ENCODE results near the gene ZNF492. TPM values are rescaled to one million over a fixed set of nuclear protein-coding genes. Genes with fewer than 3 reads are reported as not detected.
"Not testable (repeated sequence)": the region's sequence is repeated elsewhere in the genome, so short reads cannot be mapped to it uniquely, and the experiment has no call there.

ZNF492 gene
- total RNA-seq, 2 experiments from 2014 or later = 2.1 to 2.2 TPM

DNA sequence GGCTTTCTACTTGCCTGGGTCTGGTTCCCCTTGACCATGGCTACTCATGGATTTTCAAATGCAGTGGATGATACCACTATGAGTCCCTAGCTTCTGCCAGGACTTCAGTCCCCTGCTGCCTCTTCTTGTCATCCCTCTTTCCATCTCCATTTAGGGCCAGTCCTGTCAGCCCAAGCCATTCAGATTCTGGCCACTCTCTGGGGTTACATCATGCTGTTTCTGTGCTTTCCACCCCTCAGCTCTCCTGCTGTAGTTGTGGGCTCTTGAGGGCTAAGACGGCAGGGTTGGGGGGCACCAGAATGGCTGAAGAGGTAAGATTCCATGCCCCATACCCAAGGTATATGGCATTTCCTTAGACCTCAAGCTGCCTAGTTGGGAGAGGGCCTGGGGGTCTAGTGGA, 13.2 kb upstream of the ZNF492 start:
- Mint-ChIP-seq H3K4me3 (no peak overlapping the region), H3K4me1 (ENCODE audit: low read depth) (no peaks in the 10 kb centered on the region), H3K36me3 (ENCODE audit: low read depth) (no peaks in the 10 kb centered on the region), H3K9me3 (ENCODE audit: insufficient read depth) (peaks cover 13% of the 10 kb centered on the region), H3K27me3 (ENCODE audit: low read depth) (no peaks in the 10 kb centered on the region), H3K27ac (no peak overlapping the region)
- ChIA-PET POLR2A (no interaction called here), CTCF (no interaction called here)
- ATAC-seq = no peak
- DNase-seq = no peak

DNA sequence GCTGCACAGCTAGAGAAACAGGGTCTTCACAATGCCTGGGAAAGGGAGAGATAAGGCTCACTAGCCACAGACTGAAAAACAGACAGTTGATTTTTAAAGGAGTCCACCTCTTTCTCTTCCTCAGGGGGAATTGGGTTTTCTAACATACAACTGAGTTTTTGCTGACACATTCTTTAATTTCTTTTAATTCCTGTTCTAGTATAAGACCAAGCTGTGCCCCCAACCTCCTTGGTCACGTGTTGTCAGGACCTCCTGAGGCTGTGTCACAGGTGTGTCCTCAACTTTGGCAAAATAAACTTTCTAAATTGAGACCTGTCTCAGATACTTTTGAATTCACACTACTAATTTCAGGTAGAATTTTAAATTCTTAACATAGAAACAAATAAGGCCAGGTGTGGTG, 12.1 kb upstream of the ZNF492 start:
- CTCF ChIA-PET = no interaction called here
- no peak for ATAC-seq

DNA sequence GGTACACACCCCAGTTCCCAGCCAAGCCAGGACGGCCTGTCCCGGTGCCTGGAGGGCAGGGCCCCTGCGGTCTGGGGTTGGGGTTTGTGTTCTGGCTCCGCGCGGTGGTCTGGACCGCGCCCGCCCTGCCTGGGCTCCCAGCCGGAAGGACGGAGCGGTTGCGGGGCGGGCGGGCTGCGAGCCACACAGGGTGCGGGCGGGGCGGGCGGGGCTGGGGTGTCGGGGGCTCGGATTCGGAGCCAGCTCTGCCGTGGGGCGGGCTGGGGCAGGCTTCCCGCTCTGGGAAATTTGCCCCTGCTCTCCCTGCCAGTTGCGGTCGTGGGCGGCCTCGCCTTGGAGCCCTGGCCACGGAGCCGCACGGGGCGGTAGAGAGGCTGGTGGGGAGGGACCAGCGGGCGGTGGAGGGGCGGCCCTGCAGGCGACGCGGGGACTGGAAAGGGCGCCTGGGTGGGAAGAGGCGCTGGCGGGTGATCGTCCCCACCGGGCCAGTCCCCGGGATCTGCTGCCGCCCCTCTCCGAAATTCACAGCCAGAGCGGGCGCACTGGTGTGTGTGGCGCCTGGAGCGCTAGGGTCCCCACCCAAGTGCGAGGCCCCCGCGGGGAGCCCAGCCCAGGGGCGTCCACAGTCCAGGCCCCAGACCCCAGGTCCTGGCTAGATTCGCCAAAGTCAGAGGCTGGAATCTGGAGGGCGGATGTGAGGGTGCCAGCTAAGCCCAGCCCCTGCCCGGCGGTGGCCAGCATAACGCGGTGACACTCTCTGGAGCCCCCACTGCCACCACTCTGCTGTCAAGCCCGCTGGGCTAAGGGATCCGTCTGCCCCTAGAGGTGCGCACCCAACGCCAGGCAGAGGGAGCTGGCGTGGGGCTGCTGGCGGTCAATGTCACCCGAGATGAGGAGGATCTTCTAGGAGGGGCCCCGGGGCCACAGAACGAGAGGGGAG, 11.0 kb upstream of the ZNF492 start:
- POLR2A ChIA-PET = no interaction called here
- no peak for DNase-seq
- H3K27me3 Mint-ChIP-seq (ENCODE audit: low read depth) = no peaks in the 10 kb centered on the region
- ATAC-seq = no peak
- CTCF ChIA-PET = no interaction called here
- no peak overlapping the region for H3K4me3 Mint-ChIP-seq
- H3K36me3 Mint-ChIP-seq (ENCODE audit: low read depth) = no peaks in the 10 kb centered on the region
- no peak overlapping the region for H3K27ac Mint-ChIP-seq
- no peaks in the 10 kb centered on the region for H3K4me1 Mint-ChIP-seq (ENCODE audit: low read depth)
- peaks cover 14% of the 10 kb centered on the region for H3K9me3 Mint-ChIP-seq (ENCODE audit: insufficient read depth)

More for the DNA sequence above, 12.1 kb upstream of the ZNF492 start:
- POLR2A ChIA-PET = no interaction called here
- Mint-ChIP-seq H3K36me3 (ENCODE audit: low read depth) (no peaks in the 10 kb centered on the region), H3K27me3 (ENCODE audit: low read depth) (no peaks in the 10 kb centered on the region), H3K27ac (no peak overlapping the region), H3K4me3 (no peak overlapping the region), H3K4me1 (ENCODE audit: low read depth) (no peaks in the 10 kb centered on the region), H3K9me3 (ENCODE audit: insufficient read depth) (peaks cover 11% of the 10 kb centered on the region)
- DNase-seq = no peak

DNA sequence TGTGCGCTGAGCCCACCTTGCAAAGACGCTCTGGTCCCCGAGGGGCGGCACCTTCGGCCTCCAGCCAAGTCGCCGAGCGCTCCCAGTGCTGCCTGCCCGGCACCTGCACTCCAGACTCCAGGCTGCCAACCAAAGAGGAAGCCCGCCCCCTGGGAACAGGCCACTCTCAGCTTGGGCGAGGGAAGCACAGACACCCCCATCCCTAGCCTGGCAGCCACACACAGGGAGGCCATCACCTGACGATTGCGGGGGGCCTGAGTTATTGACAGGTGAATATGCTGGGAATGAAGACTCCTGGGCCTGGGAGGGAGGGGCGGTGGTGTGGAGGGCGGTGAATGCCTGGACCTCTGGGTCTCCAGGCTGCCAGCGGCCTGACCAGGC, 10.3 kb upstream of the ZNF492 start:
- Mint-ChIP-seq H3K27ac (no peak overlapping the region), H3K27me3 (ENCODE audit: low read depth) (no peaks in the 10 kb centered on the region), H3K9me3 (ENCODE audit: insufficient read depth) (peaks cover 14% of the 10 kb centered on the region), H3K36me3 (ENCODE audit: low read depth) (no peaks in the 10 kb centered on the region), H3K4me1 (ENCODE audit: low read depth) (no peaks in the 10 kb centered on the region), H3K4me3 (no peak overlapping the region)
- no peak for DNase-seq
- POLR2A ChIA-PET = no interaction called here
- ATAC-seq = no peak
- CTCF ChIA-PET = no interaction called here

DNA sequence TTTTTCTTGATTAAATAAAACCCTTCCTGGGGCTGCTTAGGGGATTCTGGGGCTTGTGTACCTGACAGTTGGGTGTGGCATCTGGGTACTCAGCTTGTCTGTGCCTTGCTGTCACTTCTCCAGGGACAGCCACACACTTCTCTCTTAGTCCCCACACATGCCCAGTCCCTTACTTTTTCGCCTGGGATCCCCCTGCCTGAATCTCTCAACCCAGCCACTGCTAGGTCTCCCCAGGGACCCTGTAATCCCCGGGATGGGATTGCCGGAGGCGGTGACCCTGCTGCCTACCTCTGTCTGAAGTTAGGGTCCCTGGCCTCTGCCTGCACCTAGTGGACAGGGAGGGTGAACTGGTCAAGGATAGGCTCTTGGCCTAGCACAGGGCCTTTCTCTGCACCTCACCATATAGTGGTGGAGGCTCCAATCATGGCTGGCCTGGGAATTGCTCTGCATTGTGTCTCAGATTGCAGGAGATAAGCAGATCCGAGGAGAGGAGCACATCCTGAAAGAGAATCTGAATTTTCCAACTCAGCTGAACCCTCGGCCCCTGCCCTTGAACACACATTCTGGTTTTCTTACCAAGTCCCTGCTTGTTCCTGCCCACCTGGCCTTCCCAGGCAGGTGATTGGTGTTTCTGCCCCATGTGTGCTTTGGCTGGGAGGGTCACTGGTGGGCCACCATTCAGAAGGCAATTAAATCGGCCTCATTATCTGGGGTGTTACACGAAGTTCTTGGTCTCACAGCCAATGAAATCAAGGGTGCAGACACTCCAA, 8.7 kb upstream of the ZNF492 start:
- Mint-ChIP-seq H3K4me3 (no peak overlapping the region), H3K27ac (no peak overlapping the region), H3K9me3 (ENCODE audit: insufficient read depth) (peaks cover 9% of the 10 kb centered on the region), H3K27me3 (ENCODE audit: low read depth) (no peaks in the 10 kb centered on the region), H3K36me3 (ENCODE audit: low read depth) (no peaks in the 10 kb centered on the region), H3K4me1 (ENCODE audit: low read depth) (no peaks in the 10 kb centered on the region)
- ATAC-seq (no peak), DNase-seq (no peak)
- ChIA-PET POLR2A (no interaction called here), CTCF (no interaction called here)

DNA sequence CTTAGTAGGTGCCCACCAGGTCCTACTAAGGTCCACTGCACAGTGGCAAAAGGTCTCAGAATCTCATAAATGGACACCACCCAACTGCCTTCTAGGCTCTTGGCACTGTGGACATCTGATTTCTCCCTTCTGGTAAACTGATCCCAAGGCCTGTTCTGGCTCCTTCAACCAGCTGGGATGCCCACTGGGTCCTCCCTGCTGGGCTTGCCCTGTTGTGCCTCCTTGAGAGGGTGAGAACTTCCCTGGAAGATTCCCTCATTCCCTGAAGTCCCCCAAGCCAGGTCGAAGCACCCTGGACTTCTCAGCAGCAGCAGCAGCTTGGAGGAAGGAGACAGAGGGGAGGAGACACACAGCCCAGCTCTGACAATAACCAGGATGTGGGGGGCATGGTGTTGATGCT, 6.6 kb upstream of the ZNF492 start:
- Mint-ChIP-seq H3K4me1 (ENCODE audit: low read depth) (no peaks in the 10 kb centered on the region), H3K27ac (no peak overlapping the region), H3K27me3 (ENCODE audit: low read depth) (no peaks in the 10 kb centered on the region), H3K9me3 (ENCODE audit: insufficient read depth) (peaks cover 4% of the 10 kb centered on the region), H3K36me3 (ENCODE audit: low read depth) (no peaks in the 10 kb centered on the region), H3K4me3 (no peak overlapping the region)
- POLR2A ChIA-PET = no interaction called here
- CTCF ChIA-PET = no interaction called here
- ATAC-seq (no peak), DNase-seq (no peak)

DNA sequence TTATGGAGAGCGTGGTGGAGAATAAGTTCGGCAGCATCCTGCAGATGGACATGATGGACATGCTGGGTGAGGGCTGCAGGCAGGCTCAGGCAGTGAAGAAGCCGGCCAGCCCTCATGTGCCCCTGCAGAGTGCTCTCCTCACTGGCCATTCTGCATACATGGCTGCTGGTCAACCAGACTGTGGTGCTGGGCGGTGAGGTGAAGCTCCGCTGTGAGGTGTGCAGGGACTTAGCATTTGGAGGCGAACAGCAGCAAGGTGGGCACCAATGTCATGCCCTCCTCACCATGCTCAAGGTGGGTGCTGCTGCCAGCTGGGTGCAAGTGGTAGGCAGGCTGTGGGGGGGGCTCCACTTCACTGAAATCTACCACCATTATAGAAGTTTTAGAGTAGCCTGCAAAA, 5.7 kb upstream of the ZNF492 start:
- H3K27ac Mint-ChIP-seq = no peak overlapping the region
- no peaks in the 10 kb centered on the region for H3K4me1 Mint-ChIP-seq (ENCODE audit: low read depth)
- peaks cover 4% of the 10 kb centered on the region for H3K9me3 Mint-ChIP-seq (ENCODE audit: insufficient read depth)
- ChIA-PET CTCF (no interaction called here), POLR2A (no interaction called here)
- H3K27me3 Mint-ChIP-seq (ENCODE audit: low read depth) = no peaks in the 10 kb centered on the region
- no peak for DNase-seq
- H3K4me3 Mint-ChIP-seq = no peak overlapping the region
- H3K36me3 Mint-ChIP-seq (ENCODE audit: low read depth) = peaks cover under 1% of the 10 kb centered on the region
- ATAC-seq = no peak

DNA sequence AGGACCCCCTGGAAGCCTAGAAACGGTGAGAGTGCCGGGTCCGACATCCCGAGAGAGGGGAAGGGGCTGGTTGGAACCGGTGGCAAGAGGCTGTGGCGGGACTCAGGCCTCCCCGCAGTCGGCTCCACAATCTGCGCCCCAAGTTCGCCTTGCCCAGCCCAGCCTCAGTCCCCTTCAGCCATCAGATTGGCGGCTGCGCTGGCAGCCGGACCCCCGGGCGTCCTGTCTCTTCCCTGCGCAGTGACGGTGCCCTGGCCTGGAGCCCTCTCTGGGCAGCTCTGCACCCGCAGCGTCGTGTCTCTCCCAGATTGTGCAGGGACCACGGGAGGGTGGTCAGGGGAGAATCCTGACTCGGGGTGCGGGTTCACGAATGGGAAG, 315 bp downstream of the ZNF492 start:
- Mint-ChIP-seq H3K36me3 (ENCODE audit: low read depth) (peaks cover 15% of the 10 kb centered on the region), H3K4me3 (peak overlapping the region; percentile 90), H3K27me3 (ENCODE audit: low read depth) (no peaks in the 10 kb centered on the region), H3K4me1 (ENCODE audit: low read depth) (peaks cover 5% of the 10 kb centered on the region), H3K27ac (peak overlapping the region; percentile 91), H3K9me3 (ENCODE audit: insufficient read depth) (peaks cover 3% of the 10 kb centered on the region)
- no peak for DNase-seq
- CTCF ChIA-PET = no interaction called here
- ATAC-seq = peak; percentile 45
- POLR2A ChIA-PET = no interaction called here

DNA sequence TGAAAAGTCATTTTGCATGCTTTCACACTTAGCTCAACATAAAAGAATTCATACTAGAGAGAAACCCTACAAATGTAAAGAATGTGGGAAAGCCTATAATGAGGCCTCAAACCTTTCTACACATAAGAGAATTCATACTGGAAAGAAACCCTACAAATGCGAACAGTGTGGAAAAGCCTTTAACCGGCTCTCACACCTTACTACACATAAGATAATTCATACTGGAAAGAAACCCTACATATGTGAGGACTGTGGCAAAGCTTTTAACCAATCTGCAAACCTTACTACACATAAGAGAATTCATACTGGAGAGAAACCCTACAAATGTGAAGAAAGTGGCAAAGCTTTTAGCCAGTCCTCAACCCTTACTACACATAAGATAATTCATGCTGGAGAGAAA, 51.4 kb downstream of the ZNF492 start:
- POLR2A ChIA-PET, CTCF ChIA-PET: not testable (repeated sequence)
- H3K9me3 Mint-ChIP-seq (ENCODE audit: insufficient read depth) = peaks cover 41% of the 10 kb centered on the region

DNA sequence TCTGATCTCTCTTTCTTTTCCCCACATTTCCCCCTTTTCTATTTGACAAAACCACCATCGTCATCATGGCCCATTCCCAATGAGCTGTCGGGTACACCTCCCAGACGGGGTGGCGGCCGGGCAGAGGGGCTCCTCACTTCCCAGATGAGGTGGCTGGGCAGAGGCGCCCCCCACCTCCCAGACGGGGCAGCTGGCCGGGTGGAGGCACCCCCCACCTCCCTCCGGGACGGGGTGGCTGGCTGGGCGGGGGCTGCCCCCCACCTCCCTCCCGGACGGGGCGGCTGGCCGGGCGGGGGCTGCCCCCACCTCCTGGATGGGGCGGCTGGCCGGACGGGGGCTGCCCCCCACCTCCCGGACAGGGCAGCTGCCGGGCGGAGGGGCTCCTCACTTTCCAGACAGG, 68.5 kb downstream of the ZNF492 start:
- ATAC-seq; H3K4me3 Mint-ChIP-seq; H3K4me1 Mint-ChIP-seq (ENCODE audit: low read depth): not testable (repeated sequence)

More for the DNA sequence above, 51.4 kb downstream of the ZNF492 start:
- not testable (repeated sequence) for H3K27ac Mint-ChIP-seq; ATAC-seq; DNase-seq; H3K36me3 Mint-ChIP-seq (ENCODE audit: low read depth); H3K27me3 Mint-ChIP-seq (ENCODE audit: low read depth); H3K4me3 Mint-ChIP-seq; H3K4me1 Mint-ChIP-seq (ENCODE audit: low read depth)

DNA sequence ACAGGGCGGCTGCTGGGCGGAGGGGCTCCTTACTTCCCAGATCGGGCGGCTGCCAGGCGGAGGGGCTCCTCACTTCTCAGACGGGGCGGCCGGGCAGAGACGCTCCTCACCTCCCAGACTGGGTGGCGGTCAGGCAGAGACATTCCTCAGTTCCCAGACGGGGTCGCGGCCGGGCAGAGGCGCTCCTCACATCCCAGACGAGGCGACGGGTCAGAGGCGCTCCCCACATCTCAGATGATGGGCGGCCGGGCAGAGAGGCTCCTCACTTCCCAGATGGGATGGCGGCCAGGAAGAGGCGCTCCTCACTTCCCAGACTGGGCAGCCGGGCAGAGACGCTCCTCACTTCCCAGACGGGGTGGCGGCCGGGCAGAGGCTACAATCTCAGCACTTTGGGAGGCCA, 69.0 kb downstream of the ZNF492 start:
- DNase-seq; H3K4me3 Mint-ChIP-seq; H3K4me1 Mint-ChIP-seq (ENCODE audit: low read depth); ATAC-seq; H3K36me3 Mint-ChIP-seq (ENCODE audit: low read depth); CTCF ChIA-PET; POLR2A ChIA-PET; H3K27ac Mint-ChIP-seq; H3K27me3 Mint-ChIP-seq (ENCODE audit: low read depth): not testable (repeated sequence)
- H3K9me3 Mint-ChIP-seq (ENCODE audit: insufficient read depth) = peaks cover 15% of the 10 kb centered on the region

More for the DNA sequence above, 68.5 kb downstream of the ZNF492 start:
- DNase-seq; H3K27ac Mint-ChIP-seq; H3K36me3 Mint-ChIP-seq (ENCODE audit: low read depth); CTCF ChIA-PET; H3K27me3 Mint-ChIP-seq (ENCODE audit: low read depth): not testable (repeated sequence)
- peaks cover 14% of the 10 kb centered on the region for H3K9me3 Mint-ChIP-seq (ENCODE audit: insufficient read depth)
- POLR2A ChIA-PET = interaction anchor here (0.6 kb wide), 1 partner anchor 108 kb away, joined by 4 read pairs; no protein-coding TSS in a partner anchor

DNA sequence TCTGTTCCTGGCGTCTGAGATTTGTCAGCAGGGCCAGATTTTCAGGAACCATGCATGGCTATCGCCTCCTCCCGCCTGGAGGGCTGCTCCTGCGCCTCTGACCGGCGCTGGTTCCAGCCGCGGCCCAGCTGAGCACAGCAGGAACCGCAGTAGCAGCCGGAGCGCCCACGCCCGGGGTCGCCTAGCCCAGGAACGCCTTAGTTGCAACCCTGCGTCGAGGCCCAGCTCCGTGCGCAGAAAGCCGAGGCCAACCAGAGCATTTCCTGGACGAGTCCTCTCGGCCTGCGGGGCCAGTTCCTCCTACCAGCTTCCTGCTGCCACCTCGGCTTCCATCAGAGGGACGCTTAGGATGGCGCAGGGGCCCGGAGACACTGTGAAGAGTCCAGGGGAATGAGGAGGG, 74.9 kb downstream of the ZNF492 start:
- POLR2A ChIA-PET = interaction anchor here (0.6 kb wide), 1 partner anchor 16 kb away, joined by 4 read pairs; no protein-coding TSS in a partner anchor
- Mint-ChIP-seq H3K27me3 (ENCODE audit: low read depth) (no peaks in the 10 kb centered on the region), H3K9me3 (ENCODE audit: insufficient read depth) (peaks cover 14% of the 10 kb centered on the region), H3K4me1 (ENCODE audit: low read depth) (no peaks in the 10 kb centered on the region), H3K36me3 (ENCODE audit: low read depth) (no peaks in the 10 kb centered on the region), H3K27ac (no peak overlapping the region), H3K4me3 (no peak overlapping the region)
- ATAC-seq (no peak), DNase-seq (no peak)
- CTCF ChIA-PET = no interaction called here
